ENCODE data around the gene SPEF1. TPM values are rescaled to one million over a fixed set of nuclear protein-coding genes. Genes with fewer than 3 reads are reported as not detected.

SPEF1 gene
- total and polyA plus RNA-seq, 2 of the 4 experiments (the other 2 are of a cell fraction): 0.15 TPM; not detected in 1

- in situ Hi-C loops (cut with MboI; ENCODE audit: low sequenced_read_pairs) (no loop called here), intact Hi-C loops (cut with micrococcal nuclease) (no loop called here), dilution Hi-C loops (cut with HindIII; ENCODE audit: low sequenced_read_pairs, unreplicated experiment) (no loop called here)
- no peak for DNase-seq
- Histone ChIP-seq H3K9ac (ENCODE audit: low read depth, low read length) (no peak overlapping the region), H3K4me1 (ENCODE audit: control insufficient read depth, insufficient read depth, low read length) (no peaks in the 10 kb centered on the region), H3K9me3 (ENCODE audit: control insufficient read depth, insufficient read depth, low read length) (no peaks in the 10 kb centered on the region), H3K79me1 (ENCODE audit: low read depth in 1 of 2, low read length in 2 of 2) (peaks cover 0 to 6% of the 10 kb centered on the region in 2 experiments; a peak in 1 of 4 replicates), H3K27ac (ENCODE audit: insufficient read depth, low read length) (no peak overlapping the region), H2AK5ac (ENCODE audit: low read depth, low read length) (no peak overlapping the region), H3K4me2 (ENCODE audit: low read depth, low read length) (no peak overlapping the region), H3K23ac (ENCODE audit: low read depth, low read length) (no peak overlapping the region), H2BK5ac (ENCODE audit: low read depth, low read length, poor library complexity, severe bottlenecking) (no peak overlapping the region), H3K36me3 (ENCODE audit: control insufficient read depth, insufficient read depth, low read length) (peaks cover 10% of the 10 kb centered on the region), H3K18ac (ENCODE audit: low read depth, low read length) (no peak overlapping the region), H3K9me1 (ENCODE audit: insufficient read depth, low read length) (peaks cover 5% of the 10 kb centered on the region), H2BK20ac (ENCODE audit: low read depth, low read length) (no peak overlapping the region), H4K8ac (ENCODE audit: low read depth in 2 of 2, low read length in 2 of 2) (no peak overlapping the region), H3K4me3 (ENCODE audit: insufficient read depth, low read depth, low read length) (no peak overlapping the region), H2AFZ (replicated peaks; ENCODE audit: low read length, poor library complexity) (no peak overlapping the region), H2BK15ac (ENCODE audit: low read depth, low read length) (no peak overlapping the region), H2BK120ac (ENCODE audit: low read depth, low read length) (no peak overlapping the region), H4K91ac (ENCODE audit: insufficient read depth, low read depth, low read length) (no peak overlapping the region), H3K27me3 (ENCODE audit: control insufficient read depth, insufficient read depth, low read length) (no peaks in the 10 kb centered on the region), H4K5ac (ENCODE audit: low read depth, low read length) (no peak overlapping the region), H4K20me1 (ENCODE audit: insufficient read depth, low read length) (peaks cover 14% of the 10 kb centered on the region; the same call in 1 of the 2 replicates), H3K56ac (ENCODE audit: extremely low read depth, insufficient read depth, low read length) (no peak overlapping the region), H2AK9ac (replicated peaks; ENCODE audit: low read depth, low read length, poor library complexity) (no peak overlapping the region), H3K14ac (replicated peaks; ENCODE audit: low read depth, low read length) (no peak overlapping the region), H3K4ac (ENCODE audit: low read depth, low read length) (no peak overlapping the region)
- ATAC-seq (ENCODE audit: low read depth): no peak
- POLR2A ChIA-PET (ENCODE audit: unreplicated experiment): no interaction called here
- BruUV-seq (replicated peaks): no TSS peak
- no peak for TF ChIP-seq BHLHE40 (IDR thresholded peaks at IDR 0.05; ENCODE audit: low read depth, low read length)
- TF ChIP-seq, protein P1, sequence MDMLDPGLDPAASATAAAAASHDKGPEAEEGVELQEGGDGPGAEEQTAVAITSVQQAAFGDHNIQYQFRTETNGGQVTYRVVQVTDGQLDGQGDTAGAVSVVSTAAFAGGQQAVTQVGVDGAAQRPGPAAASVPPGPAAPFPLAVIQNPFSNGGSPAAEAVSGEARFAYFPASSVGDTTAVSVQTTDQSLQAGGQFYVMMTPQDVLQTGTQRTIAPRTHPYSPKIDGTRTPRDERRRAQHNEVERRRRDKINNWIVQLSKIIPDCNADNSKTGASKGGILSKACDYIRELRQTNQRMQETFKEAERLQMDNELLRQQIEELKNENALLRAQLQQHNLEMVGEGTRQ (IDR thresholded peaks at IDR 0.05; ENCODE audit: low read depth, low read length): no peak
- TF ChIP-seq RAD21 (IDR thresholded peaks at IDR 0.05; ENCODE audit: low read length): no peak
- no peak for TF ChIP-seq MXI1 (IDR thresholded peaks at IDR 0.05; ENCODE audit: borderline replicate concordance, low read depth, low read length)
- TF ChIP-seq CEBPB (IDR thresholded peaks at IDR 0.05; ENCODE audit: low read depth, low read length): no peak
- TF ChIP-seq MAFK (IDR thresholded peaks at IDR 0.05; ENCODE audit: low read depth, low read length): no peak
- no peak for TF ChIP-seq MAZ (IDR thresholded peaks at IDR 0.05; ENCODE audit: borderline replicate concordance, low read depth, low read length)
- TF ChIP-seq CHD1 (IDR thresholded peaks at IDR 0.05; ENCODE audit: low read depth, low read length): no peak
- TF ChIP-seq, protein P2, sequence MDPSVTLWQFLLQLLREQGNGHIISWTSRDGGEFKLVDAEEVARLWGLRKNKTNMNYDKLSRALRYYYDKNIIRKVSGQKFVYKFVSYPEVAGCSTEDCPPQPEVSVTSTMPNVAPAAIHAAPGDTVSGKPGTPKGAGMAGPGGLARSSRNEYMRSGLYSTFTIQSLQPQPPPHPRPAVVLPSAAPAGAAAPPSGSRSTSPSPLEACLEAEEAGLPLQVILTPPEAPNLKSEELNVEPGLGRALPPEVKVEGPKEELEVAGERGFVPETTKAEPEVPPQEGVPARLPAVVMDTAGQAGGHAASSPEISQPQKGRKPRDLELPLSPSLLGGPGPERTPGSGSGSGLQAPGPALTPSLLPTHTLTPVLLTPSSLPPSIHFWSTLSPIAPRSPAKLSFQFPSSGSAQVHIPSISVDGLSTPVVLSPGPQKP (IDR thresholded peaks at IDR 0.05; ENCODE audit: borderline replicate concordance, low read depth, low read length): no peak
- CTCF ChIA-PET: no interaction called here
- WGBS, 2 experiments (ENCODE audit: extremely low coverage in 2 of 2, insufficient read length in 1 of 2): 100% methylated on average over 1 of the region's 7 CpGs; no CpG with 5 or more reads in 1 of the 2 experiments
These were observed 26.0 kb downstream of the SPEF1 start for GRCh38 chr20:3755269-3755668.

Data from IMR-90 (cell line).